ENCODE measurements around the gene ISCA1. TPM values are rescaled to one million over a fixed set of nuclear protein-coding genes. Genes with fewer than 3 reads are reported as not detected.

The ISCA1 gene
- total RNA-seq, 2 donors from 2014 or later, result 20.3 to 22.4 TPM

DNA sequence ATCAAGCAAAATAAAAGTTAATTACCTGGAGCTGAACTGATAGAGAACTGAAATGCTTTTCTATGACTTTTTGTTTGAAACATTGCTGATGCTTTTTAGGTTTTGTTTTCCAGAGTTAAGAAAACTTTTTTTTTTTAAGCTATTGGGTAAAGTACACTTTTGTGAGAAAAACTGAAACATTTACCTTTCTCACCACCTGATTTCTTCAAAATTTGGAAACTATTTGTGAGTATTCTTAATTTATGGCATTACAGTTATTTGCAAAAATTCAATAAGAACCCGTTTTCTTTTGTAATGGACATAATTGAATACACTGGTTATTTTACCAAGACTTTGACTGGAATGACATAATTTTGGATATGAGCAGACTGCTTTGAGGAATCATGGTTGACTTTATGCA lies 29.5 kb downstream of the ISCA1 start:
- Histone ChIP-seq H3K9ac (ENCODE audit: low read depth in 2 of 2, low read length in 2 of 2) (no peak overlapping the region), H3K4me3 (no peak overlapping the region), H3K4me1 (no peaks in the 10 kb centered on the region), H3K27me3 (no peaks in the 10 kb centered on the region), H3K9me3 (no peaks in the 10 kb centered on the region), H3K36me3 (no peaks in the 10 kb centered on the region), H3K27ac (no peak overlapping the region)
- intact Hi-C loops (cut with DNase I), result no loop called here
- TF ChIP-seq CTCF (IDR thresholded peaks at IDR 0.05), result no peak
- no peak for DNase-seq

DNA sequence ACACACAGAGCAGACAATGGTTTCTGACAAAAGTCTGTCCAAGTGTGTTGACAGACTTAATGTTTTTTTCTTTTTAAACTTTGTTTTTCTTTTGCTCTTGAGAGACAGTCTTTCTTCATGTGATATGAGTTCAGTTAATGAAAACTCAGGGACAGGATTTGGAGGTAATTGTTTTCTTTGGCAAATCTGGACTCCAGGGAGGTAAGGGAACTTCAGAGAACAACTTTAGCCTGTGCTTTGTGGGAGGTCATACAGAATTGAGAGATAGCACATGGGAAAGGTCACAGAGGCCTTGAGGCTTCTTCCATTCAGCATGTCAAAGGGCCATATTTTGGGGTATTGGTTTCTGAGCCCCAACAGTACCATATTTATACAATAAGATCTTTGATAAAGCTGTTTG lies 32.2 kb downstream of the ISCA1 start:
- no peak for DNase-seq
- H3K9me3 ChIP-seq, result no peaks in the 10 kb centered on the region
- no peak for TF ChIP-seq CTCF (IDR thresholded peaks at IDR 0.05)
- intact Hi-C loops (cut with DNase I), result no loop called here
- H3K4me1 ChIP-seq, result no peaks in the 10 kb centered on the region
- no peaks in the 10 kb centered on the region for H3K36me3 ChIP-seq
- no peak overlapping the region for H3K9ac ChIP-seq (ENCODE audit: low read depth in 2 of 2, low read length in 2 of 2)
- no peak overlapping the region for H3K4me3 ChIP-seq
- no peak overlapping the region for H3K27ac ChIP-seq
- H3K27me3 ChIP-seq, result no peaks in the 10 kb centered on the region

DNA sequence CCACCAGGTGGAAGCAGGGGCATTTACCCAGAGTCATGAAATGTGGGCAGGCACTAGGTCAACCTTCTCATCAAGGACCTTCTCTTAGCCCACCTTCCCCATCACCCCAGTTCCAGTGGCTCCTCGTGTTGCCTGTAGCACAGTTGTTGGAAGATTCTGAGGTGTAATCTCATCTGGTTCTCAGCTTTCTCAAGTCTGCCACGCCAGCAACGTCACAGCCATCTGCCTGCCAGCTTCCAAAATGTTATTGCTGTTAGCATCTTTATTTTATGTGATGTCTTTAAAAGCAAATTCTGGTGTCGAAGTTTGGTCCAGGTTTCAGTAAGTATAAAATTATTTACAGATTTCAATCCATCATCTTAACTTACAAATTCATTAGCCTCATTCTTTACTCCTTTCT lies 33.6 kb downstream of the ISCA1 start:
- intact Hi-C loops (cut with DNase I), result no loop called here
- H3K27me3 ChIP-seq, result no peaks in the 10 kb centered on the region
- TF ChIP-seq CTCF (IDR thresholded peaks at IDR 0.05), result no peak
- no peaks in the 10 kb centered on the region for H3K9me3 ChIP-seq
- no peak for DNase-seq
- H3K4me3 ChIP-seq, result no peak overlapping the region
- H3K36me3 ChIP-seq, result no peaks in the 10 kb centered on the region
- H3K27ac ChIP-seq, result no peak overlapping the region
- H3K9ac ChIP-seq (ENCODE audit: low read depth in 2 of 2, low read length in 2 of 2), result no peak overlapping the region
- no peaks in the 10 kb centered on the region for H3K4me1 ChIP-seq

DNA sequence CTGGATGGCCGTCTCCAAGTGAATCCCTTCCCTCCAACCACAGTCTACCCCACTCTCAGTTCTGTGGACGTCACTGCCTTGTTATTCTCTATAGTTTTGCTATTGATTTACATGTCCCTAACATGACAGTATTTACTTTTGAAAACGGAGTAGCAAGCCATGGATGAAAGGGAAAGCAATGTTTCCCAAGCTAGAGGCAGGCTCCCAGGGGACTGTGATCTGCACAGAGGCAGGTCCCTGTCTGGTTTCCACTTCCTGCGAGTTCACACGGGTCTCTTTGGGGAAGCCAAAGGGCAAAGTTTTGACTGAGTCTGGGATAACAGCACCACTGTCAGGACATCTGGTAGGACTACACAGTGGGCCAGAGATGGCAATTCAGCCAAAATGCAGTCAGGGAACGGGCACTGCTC lies 35.6 kb downstream of the ISCA1 start:
- intact Hi-C loops (cut with DNase I), result no loop called here
- Histone ChIP-seq H3K27ac (no peak overlapping the region), H3K4me1 (no peaks in the 10 kb centered on the region), H3K27me3 (no peaks in the 10 kb centered on the region), H3K9ac (ENCODE audit: low read depth in 2 of 2, low read length in 2 of 2) (no peak overlapping the region), H3K36me3 (no peaks in the 10 kb centered on the region), H3K4me3 (no peak overlapping the region), H3K9me3 (no peaks in the 10 kb centered on the region)
- DNase-seq, result no peak
- TF ChIP-seq CTCF (IDR thresholded peaks at IDR 0.05), result no peak

DNA sequence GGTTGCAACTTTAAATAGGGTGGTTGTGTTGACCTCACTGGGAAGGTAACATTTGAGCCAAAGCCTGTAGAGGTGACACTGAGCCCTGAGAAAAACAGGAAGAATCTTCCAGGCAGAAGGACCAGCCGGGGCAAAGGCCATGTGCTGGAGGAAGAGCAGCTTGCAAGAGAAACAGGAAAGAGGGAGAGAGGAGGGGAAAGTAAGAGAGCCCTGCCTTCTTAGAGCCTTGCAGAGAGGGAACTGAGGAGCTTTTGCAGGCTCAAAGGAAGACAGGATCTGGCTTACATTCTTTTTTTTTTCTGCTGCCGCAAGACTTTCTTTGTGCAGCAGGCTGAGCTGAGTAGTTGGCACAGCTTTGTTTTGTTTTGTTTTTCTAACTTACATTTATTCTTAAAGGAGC lies 40.3 kb downstream of the ISCA1 start:
- Histone ChIP-seq H3K27ac (no peak overlapping the region), H3K9me3 (no peaks in the 10 kb centered on the region), H3K4me1 (no peaks in the 10 kb centered on the region), H3K4me3 (no peak overlapping the region), H3K27me3 (no peaks in the 10 kb centered on the region), H3K36me3 (no peaks in the 10 kb centered on the region), H3K9ac (ENCODE audit: low read depth in 2 of 2, low read length in 2 of 2) (no peak overlapping the region)
- TF ChIP-seq CTCF (IDR thresholded peaks at IDR 0.05), result no peak
- intact Hi-C loops (cut with DNase I), result no loop called here
- peak; percentile 38 for DNase-seq

DNA sequence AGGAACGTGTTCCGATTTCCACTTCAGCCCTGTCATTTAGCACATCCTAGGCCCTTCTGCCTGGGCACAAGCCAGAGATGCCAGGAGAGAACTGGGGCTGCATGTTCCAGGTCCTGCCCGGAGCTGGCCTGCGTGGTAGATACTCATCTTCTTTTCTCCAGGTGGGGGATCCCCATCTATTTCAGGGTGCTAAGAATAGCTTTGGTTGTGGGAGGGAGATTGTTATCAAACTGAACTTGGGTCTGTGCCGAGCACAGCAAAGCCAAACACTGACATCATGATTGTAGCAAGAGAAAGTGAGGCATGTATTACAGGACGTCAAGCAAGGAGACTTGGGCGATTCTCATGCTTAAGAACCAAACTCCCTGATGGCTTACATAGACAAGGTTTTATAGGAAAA lies 41.1 kb downstream of the ISCA1 start:
- no peaks in the 10 kb centered on the region for H3K4me1 ChIP-seq
- no peaks in the 10 kb centered on the region for H3K9me3 ChIP-seq
- TF ChIP-seq CTCF (IDR thresholded peaks at IDR 0.05), result no peak
- H3K36me3 ChIP-seq, result no peaks in the 10 kb centered on the region
- DNase-seq, result no peak
- intact Hi-C loops (cut with DNase I), result no loop called here
- H3K9ac ChIP-seq (ENCODE audit: low read depth in 2 of 2, low read length in 2 of 2), result no peak overlapping the region
- H3K4me3 ChIP-seq, result no peak overlapping the region
- no peaks in the 10 kb centered on the region for H3K27me3 ChIP-seq
- no peak overlapping the region for H3K27ac ChIP-seq
